Measurements from ENCODE around the gene ARGFX.
"Not testable (repeated sequence)": the region's sequence is repeated elsewhere in the genome, so short reads cannot be mapped to it uniquely, and the experiment has no call there.

The ARGFX gene

DNA sequence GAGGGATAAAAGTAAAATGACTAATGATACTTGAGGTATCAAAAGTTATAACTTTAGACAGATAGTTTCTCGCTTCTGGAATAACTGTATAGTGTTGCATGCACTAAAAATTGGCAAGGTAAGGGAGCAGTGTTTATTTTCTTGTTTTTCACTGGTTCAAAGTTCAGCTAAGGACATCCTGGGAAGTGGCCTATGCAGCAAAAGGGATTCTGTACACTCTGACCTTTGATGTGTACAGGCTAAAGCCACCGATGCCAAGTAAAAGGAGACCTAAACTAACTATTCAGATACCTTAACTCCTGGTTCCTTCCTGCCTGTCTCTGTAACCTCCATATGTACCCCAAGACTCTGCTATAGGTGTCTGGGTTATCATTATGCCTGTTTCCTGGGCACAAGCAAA is 27.1 kb downstream of the ARGFX start:
- Histone ChIP-seq H3K27me3 (peaks cover 23% of the 10 kb centered on the region), H3K9me3 (no peaks in the 10 kb centered on the region), H3K4me3 (ENCODE audit: low read depth, low read length) (no peak overlapping the region), H3K4me1 (no peaks in the 10 kb centered on the region), H3K36me3 (no peaks in the 10 kb centered on the region)
- DNase-seq, result no peak
- TF ChIP-seq, protein P1, sequence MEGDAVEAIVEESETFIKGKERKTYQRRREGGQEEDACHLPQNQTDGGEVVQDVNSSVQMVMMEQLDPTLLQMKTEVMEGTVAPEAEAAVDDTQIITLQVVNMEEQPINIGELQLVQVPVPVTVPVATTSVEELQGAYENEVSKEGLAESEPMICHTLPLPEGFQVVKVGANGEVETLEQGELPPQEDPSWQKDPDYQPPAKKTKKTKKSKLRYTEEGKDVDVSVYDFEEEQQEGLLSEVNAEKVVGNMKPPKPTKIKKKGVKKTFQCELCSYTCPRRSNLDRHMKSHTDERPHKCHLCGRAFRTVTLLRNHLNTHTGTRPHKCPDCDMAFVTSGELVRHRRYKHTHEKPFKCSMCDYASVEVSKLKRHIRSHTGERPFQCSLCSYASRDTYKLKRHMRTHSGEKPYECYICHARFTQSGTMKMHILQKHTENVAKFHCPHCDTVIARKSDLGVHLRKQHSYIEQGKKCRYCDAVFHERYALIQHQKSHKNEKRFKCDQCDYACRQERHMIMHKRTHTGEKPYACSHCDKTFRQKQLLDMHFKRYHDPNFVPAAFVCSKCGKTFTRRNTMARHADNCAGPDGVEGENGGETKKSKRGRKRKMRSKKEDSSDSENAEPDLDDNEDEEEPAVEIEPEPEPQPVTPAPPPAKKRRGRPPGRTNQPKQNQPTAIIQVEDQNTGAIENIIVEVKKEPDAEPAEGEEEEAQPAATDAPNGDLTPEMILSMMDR (IDR thresholded peaks at IDR 0.05; ENCODE audit: low read depth, low read length), result no peak

DNA sequence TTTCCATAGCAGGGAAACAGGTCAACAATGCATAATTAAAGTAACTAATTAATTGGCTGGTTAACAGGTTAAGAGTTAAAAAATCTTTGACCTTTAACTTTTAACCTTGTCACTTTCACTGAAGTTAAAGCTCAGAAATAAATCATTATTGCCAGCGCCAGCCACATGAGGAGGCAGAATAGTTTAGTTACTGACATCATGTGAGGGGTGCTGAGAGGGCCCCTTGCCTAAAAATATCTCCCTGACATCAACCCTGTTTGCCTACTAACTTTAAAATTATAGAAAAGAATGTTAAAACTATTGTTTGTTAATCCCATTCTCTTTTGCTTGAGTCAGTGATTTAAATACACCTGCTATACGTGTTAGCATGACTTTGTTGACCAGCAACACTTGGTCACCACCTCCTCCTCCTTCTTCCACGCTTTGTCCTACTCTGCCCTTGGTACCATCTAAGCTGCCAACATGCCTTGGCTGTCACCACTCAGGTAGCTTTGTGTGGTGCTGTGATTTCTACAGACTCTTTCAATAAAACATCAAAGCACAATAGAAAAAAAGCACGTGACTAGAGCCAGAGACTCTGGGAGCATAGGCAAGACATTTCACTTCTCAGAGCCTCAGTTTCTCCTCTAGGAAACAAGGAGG is 28.1 kb downstream of the ARGFX start:
- no peak for DNase-seq
- TF ChIP-seq, protein P1 (IDR thresholded peaks at IDR 0.05; ENCODE audit: low read depth, low read length), result no peak
- Histone ChIP-seq H3K9me3 (no peaks in the 10 kb centered on the region), H3K4me1 (no peaks in the 10 kb centered on the region), H3K4me3 (ENCODE audit: low read depth, low read length) (no peak overlapping the region), H3K36me3 (no peaks in the 10 kb centered on the region), H3K27me3 (peaks cover 17% of the 10 kb centered on the region)

DNA sequence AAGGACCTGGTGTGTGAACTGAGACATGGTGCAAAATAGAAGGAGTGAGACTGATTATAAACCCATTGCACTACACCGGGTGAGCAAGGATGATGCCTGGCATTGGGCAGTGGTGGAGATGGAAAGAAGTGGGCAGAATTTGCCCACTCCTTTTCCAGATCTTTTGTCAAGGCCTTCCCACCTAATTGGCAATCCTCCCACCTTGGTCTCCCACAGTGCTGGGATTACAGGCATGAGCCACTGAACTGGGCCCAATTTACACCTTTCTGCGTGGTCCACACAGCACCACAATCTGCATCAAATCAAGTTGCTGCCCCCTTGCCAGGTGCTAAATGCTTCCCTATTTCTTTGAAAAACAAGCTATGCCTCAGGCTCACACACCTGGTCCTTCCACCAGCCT is 30.8 kb downstream of the ARGFX start:
- no peak for DNase-seq
- no peaks in the 10 kb centered on the region for H3K4me1 ChIP-seq
- no peak overlapping the region for H3K4me3 ChIP-seq (ENCODE audit: low read depth, low read length)
- H3K36me3 ChIP-seq, result no peaks in the 10 kb centered on the region
- no peaks in the 10 kb centered on the region for H3K9me3 ChIP-seq
- TF ChIP-seq, protein P1 (IDR thresholded peaks at IDR 0.05; ENCODE audit: low read depth, low read length), result no peak
- H3K27me3 ChIP-seq, result no peaks in the 10 kb centered on the region

DNA sequence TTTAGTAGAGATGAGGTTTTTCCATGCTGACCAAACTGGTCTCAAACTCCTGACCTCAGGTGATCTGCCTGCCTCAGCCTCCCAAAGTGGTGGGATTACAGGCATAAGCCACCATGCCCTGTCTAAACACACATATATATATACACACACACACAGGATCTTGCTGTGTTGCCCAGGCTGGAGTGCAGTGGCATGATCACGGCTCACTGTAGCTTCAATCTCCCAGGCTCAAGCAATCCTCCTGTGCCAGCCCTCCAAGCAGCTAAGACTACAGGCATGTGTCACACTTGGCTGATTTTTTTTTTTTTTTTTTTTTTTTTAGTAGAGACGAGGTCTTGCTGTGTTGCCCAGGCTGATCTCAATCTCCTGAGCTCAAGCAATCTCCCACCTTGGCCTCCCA is 32.2 kb downstream of the ARGFX start:
- not testable (repeated sequence) for H3K9me3 ChIP-seq; H3K27me3 ChIP-seq; H3K36me3 ChIP-seq; H3K4me3 ChIP-seq (ENCODE audit: low read depth, low read length); H3K4me1 ChIP-seq; DNase-seq

DNA sequence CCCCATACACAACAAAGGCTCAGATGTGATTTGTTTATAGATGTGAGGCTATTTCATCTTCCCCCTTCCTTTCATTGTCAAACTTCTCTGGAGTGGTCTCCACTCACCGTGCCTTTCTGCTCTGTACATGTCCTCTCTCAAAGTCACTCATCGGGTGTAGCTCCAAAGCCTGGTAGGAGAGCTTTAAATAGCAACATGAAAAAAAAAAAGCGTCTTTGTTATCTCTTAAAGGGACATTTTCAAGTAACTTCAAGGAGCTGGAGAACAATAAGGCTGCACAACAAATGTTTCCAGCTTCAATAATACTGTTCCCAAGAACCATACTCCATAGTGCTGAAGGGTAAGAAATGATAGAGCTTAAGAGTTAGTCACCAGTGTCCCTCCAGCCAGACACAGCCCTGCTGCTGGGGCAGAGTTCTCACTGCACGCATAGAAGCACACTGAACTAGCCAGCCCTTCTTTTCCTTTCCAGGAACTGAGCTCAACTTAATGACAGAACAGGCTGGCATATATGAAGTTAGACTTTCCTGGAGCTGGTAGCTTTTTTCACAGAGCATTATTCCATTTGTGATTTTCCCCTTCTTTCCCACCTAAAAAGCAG is 33.6 kb downstream of the ARGFX start:
- no peaks in the 10 kb centered on the region for H3K27me3 ChIP-seq
- no peak for DNase-seq

DNA sequence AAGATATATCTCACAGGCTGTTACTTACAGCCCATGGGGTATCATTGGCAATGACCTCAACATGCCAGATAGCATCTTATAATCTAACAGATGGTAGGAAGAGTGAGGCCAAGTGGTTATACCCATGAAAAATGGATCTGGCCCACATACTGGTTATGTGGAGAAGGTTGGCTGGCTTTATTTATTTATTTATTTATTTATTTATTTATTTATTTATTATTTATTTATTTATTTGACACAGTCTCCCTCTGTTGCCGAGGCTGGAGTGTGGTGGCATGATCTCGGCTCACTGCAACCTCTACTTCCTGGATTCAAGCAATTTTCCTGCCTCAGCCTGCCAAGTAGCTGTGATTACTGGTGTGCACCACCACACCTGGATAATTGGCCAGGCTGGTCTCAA is 37.0 kb downstream of the ARGFX start:
- 0 out of 2 replicates have a peak, but pooled peaks cover 4% of the 10 kb centered on the region for H3K27me3 ChIP-seq
- TF ChIP-seq, protein P1 (IDR thresholded peaks at IDR 0.05; ENCODE audit: low read depth, low read length), result no peak
- H3K4me1 ChIP-seq, result no peaks in the 10 kb centered on the region
- H3K9me3 ChIP-seq, result no peaks in the 10 kb centered on the region
- no peaks in the 10 kb centered on the region for H3K36me3 ChIP-seq
- no peak for DNase-seq
- H3K4me3 ChIP-seq (ENCODE audit: low read depth, low read length), result no peak overlapping the region

More for the DNA sequence above, 33.6 kb downstream of the ARGFX start:
- no peak overlapping the region for H3K4me3 ChIP-seq (ENCODE audit: low read depth, low read length)
- H3K36me3 ChIP-seq, result no peaks in the 10 kb centered on the region
- no peaks in the 10 kb centered on the region for H3K9me3 ChIP-seq
- TF ChIP-seq, protein P1 (IDR thresholded peaks at IDR 0.05; ENCODE audit: low read depth, low read length), result no peak
- H3K4me1 ChIP-seq, result no peaks in the 10 kb centered on the region
